Testis (tissue), 2 donors: ENCODE measurements around the gene TUB.

Experiments used
- CTCF ChIP-seq, 3 experiments: fragments of 450-650 bp in 2 of 3; fragments of 200-600 bp in 1 of 3; sonication (generic) in 1 of 3; IDR thresholded peaks; one replicate each; pipeline ENCODE4 v1.5.1; 2016 to 2019; ENCODE audit warnings: antibody characterized with exemption in 3 of 3, mild to moderate bottlenecking in 2 of 3, moderate library complexity in 1 of 3
- POLR2A ChIP-seq: fragments of 450-650 bp; IDR thresholded peaks from one replicate; pipeline ENCODE4 v1.6.1; 2017; ENCODE audit warnings: antibody characterized with exemption, mild to moderate bottlenecking, moderate library complexity

DNA sequence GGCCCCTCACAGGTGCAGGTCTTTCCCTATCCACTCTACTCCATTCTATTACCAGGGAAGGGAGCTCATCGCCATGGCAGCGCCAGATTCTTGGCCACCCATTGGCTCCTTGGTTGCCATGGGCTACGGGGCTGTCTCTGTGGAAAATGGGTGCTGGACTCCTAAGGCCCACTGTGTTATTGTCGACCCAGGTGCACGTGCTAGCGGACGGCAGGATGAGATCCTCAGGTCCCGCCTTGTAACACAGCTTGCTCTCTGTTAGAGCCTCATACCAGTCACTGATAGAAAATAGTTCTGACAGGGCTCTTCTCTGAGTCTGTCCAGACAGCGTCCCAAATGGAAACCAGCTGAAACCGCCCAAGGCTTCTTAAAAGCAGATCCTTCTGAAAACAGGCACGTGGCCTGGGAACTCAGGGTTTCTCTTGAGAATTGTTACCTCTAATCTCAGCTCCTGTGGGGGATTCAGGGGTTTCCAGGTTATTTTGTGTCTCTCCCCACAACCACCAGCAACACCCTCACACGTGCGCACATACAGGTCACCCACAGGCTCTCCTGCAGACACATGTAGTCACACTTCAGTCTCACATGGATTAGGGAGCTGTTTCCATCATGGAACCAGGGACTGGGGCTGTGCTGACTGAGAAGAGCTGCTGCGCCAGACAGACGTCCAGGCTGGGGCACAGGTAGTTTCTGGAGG lies 1.5 kb downstream of the TUB start:
- TF ChIP-seq CTCF (IDR thresholded peaks at IDR 0.05) (no peak), POLR2A (no peak)
